Stimulated activated CD8-positive, alpha-beta memory T cell treated with anti-CD3 and anti-CD28 coated beads, Interleukin-2, amount 100 ng/mL, for 48 hours (primary cell): ENCODE measurements around the gene MYB.

Experiments used
- DNase-seq, 2 donors: peaks; one replicate each; pipeline ENCODE4 v3.0.0-alpha.2; 2020; ENCODE audit warnings: low read depth in 2 of 2

MYB gene

GRCh38 chr6:135251498-135252441 lies 70.7 kb downstream of the MYB start:
- no peak for DNase-seq

- DNase-seq, result no peak
Measured at GRCh38 chr6:135254471-135254870, 73.4 kb downstream of the MYB start.

GRCh38 chr6:135256866-135257265 lies 75.8 kb downstream of the MYB start:
- no peak for DNase-seq

- DNase-seq, result no peak
Measured at GRCh38 chr6:135257631-135258405, 76.7 kb downstream of the MYB start.

DNA sequence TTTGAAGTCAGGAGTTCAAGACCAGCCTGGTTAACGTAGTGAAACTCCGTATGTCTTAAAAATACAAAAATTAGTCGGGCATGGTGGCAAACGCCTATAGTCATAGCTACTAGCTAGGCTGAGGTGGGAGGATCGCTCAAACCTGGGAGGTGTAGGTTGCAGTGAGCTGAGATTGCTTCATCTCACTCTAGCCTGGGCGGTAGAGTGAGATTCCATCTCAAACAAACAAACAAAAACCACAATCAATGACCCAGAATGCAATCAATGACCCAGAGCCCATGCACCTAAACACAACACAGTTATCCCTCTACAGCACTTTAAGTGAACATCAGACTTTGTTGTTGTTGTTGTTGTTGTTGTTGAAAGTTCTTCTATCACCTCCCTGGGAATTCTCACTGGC lies 77.9 kb downstream of the MYB start:
- no peak for DNase-seq

- DNase-seq, result no peak
Measured at GRCh38 chr6:135260612-135261011, 79.5 kb downstream of the MYB start.

- DNase-seq, result no peak
Measured at GRCh38 chr6:135261872-135262725, 81.0 kb downstream of the MYB start.

GRCh38 chr6:135265278-135265677 lies 84.2 kb downstream of the MYB start:
- no peak for DNase-seq

DNA sequence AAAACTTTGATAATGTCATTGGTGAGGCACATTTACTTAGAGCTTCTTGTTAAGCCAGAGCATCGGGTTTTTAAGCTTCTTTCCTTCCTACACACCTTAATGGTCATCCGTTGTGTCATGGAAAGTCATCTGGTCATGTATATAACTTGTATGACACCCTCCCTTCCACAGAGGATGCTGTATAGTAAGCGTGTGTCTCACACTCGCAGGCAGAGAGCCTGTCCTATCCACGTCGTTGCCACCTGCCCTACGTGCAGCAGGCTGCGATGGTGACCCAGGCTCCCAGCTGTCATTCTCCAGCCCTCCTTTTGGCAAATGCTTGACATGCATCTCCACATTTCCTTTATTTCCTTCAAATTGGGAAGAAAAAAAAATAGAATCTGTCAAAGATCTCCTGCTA lies 85.6 kb downstream of the MYB start:
- no peak for DNase-seq

DNA sequence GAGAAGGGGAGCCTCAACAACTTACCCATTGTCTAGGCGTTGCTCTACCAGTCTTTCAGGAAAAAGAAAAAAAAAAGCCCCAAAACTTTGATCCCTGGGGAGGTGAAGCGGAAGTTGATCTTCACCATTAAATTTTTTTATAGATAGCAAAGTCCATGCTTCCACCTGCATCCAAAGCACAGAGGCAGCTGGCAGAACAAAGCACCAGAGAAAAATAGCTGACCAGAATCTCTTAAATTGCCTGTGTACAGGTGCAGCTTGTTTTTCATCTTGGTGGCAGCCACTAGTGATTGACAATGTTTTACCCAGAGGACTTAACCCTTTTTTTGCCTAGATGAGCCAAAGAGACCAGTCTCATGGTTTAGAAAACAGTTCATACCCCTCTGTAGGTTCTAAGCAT lies 86.0 kb downstream of the MYB start:
- no peak for DNase-seq

DNA sequence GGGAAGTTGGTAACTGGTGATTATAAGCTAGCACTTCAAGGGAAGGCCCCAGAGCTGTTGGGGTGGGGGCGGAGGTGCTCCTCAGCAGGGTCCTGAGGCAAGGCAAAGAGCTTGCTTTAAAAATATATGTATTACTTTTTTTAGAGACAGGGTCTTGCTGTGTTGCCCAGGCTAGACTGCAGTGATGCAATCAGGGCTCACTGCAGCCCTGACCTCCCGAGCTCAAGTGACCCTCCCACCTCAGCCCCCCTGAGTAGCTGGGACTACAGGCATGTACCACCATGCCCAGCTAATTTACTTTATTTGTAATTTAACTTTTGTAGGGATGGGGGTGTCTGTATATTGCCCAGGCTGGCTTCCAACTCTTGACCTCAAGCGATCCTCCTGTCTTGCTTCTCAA lies 87.2 kb downstream of the MYB start:
- no peak for DNase-seq

GRCh38 chr6:135268740-135269139 lies 87.6 kb downstream of the MYB start:
- DNase-seq, result no peak
